ENCODE data around the gene MAFG.

Gene MAFG

DNA sequence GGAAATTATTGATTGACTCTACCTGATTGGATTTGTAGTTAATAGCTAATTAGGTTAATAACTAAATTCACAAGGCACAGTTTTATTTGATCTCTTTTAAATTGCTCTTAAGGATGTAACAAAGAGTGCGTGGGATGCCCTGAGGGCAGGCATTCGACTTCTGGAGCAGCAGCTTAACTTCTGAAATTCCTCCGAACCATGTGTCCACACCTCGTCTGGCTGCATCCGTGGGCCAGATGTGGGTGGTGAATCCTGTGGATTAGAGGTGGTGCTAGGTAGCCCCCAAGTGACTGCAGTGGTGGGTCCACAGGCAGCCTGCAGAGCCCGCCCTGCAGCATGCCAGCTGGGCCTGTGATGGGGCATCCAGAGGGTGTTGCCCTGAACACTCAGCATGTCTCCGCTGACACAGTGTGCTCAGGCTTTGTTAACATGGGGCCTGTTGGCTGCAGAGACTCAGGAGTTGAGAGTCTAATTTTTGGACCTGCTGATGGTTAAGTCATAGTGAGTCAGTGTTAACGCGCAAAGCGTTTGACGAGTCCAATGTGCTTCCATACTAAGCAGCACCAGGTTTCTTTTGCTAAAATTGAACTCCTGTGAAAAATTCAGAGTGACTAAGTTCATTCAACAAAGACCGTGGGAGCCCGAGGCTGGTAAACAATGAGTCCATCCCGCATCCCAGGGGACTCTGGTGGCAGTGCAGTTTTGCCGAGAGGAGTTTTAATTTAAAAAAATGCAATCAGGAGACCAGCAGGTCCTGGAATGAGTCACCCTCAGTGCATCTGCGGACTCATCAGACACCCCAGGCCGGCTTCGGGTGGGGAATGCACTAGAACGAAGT, 29.3 kb downstream of the MAFG start:
- DNase-seq (ENCODE audit: low spot score): no peak

DNA sequence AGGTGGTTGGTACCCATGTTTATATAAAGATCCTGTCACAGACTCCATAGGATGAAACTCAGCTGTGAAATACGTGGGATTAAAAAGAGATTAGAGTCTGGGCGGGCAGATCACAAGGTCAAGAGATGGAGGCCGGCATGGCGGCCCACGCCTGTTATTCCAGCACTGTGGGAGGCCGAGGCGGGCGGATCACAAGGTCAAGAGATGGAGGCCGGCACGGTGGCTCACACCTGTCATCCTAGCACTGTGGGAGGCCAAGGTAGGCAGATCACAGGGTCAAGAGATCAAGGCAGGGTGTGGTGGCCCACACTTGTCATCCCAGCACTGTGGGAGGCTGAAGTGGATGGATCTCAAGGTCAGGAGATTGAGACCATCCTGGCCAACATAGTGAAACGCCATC, 32.1 kb downstream of the MAFG start:
- DNase-seq (ENCODE audit: low spot score): no peak

- DNase-seq (ENCODE audit: low spot score): no peak
Measured at GRCh38 chr17:81891303-81891552, 36.3 kb downstream of the MAFG start.

DNA sequence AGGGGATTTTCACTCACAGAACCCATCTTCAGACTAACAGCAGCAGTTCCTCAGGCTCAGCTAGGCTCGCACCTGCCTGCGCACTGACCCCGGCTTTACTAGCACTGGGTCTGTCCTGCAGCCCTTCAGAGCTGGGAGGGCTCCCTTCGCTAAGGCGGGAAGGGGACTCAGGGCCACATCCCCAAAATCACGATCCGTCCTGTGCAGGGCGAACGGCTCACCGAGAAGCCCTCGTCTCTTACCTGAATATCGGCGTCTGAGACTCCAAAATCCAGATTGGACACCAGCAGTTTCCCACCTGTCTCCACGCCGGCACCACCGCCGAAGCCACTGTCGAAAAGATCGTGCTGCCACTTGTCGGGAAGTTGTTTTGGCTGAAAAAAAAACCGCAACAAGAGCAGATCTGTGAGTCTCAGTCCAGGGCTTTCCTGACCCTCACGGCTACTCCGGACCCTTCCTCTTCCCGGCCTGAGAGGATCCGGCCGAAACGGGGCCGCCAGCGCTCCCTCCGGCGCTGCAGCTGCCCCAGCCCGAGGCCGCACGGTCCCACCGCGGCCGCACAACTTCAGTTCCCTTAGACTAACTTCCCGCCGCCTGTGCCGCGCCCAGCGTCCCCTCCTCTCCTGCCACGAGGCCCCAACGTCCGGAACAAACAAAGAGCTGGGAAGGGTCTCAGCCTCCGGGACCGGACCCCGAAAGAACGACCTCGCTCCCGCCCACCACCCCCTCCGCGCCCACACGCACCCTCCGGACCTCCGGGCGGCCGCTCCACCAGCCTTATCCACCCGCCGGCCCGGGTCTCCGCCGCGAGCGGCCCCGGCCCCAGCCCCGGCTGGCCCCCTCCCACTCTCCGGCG, 36.9 kb downstream of the MAFG start:
- no peak for DNase-seq (ENCODE audit: low spot score)

GRCh38 chr17:81889602-81890001, 37.9 kb downstream of the MAFG start:
- no peak for DNase-seq (ENCODE audit: low spot score)

GRCh38 chr17:81888988-81889595, 38.4 kb downstream of the MAFG start:
- DNase-seq (ENCODE audit: low spot score): no peak

DNA sequence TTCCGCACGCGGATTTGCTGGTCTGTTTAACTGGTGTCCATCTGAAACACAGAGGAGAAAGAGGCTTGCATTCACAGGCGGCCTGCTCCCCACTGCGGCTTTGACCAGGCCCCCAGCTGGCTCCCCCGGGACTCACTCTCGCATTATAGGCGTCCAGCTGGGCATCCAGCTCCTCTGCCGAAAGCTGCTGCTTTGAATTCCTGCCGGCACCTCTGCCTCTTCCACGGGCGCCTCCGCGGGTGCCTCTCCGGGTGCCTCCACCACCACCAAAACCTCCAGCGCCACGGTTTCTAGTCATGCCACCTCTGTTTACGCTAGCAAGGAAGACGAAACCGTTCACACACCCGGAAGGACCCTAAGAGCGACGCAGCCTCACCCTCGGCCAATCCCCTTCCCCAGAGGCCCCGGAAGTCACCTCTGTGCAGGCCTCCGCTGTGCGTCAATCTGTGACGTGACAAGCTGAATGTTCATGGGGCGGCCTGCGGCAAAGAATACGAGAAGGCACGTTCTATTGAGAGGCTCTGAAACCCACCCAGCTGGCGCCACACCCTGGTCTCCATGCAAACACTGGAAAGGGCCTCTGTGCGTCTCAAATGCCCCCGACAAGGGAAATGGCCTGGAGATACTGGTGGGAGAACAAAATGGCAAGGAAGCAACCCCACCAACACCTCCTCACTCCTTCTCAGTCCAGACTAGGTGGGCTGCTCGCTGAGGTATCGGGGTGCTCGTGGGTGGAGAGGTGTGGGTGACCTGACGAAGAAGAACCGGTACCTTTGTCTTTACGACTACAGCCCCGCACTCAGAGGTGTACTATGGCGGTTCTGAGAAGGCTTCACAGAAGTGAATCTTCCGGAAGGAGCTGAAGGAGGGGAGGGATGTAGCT, 39.2 kb downstream of the MAFG start:
- no peak for DNase-seq (ENCODE audit: low spot score)

DNA sequence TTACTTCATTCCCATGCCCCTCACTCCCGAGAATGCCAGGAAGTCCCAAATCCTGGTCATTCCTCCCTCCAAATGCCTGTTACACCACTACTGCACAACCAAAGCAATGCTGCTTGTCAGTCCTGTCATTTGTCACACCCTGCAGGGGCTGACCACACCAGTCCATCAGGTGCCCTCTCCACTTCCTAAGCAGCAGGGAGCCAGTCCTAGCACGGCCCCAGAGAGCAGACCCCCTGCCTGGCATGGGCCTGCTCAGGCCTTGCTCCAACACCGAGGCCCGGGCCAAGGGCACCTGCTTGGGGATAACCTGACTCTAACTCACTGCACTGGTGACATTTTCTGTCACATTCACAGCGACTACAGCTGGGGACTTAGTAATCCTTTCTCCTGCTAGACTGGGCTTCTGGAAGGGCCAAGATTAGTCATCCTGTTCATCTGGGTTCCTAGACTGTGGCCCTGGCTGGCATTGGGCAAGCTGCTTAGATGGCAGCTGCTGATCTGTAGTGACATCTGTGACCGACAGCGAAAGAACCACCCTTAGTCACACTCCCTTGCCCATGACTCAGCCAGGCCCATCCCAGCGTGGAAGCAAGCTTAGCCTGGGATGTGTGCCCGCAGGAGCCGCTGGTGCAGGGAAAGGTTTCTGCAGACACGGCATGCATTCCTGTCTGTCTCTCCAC, 41.5 kb downstream of the MAFG start:
- DNase-seq (ENCODE audit: low spot score): no peak

DNA sequence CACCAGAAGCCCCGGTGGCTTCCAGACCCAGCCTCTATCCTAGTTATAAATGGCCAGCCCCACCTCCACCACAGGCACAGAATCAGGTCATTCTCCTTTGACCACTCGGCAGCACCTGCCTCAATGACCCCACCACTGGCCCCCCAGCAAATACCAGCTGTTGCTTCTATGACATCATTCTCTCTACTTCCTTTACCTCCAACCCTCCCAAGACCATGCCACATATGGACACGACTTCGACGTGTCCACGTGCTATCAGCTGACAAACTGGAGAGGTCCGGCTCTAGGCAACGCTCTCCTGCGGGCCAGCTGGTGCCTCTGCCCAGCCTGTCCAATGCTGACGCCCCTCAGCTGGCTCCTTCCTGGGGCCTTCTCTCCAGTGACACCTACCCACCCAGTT, 42.1 kb downstream of the MAFG start:
- DNase-seq (ENCODE audit: low spot score): no peak

- no peak for DNase-seq (ENCODE audit: low spot score)
Measured at GRCh38 chr17:81884968-81885367, 42.6 kb downstream of the MAFG start.

DNA sequence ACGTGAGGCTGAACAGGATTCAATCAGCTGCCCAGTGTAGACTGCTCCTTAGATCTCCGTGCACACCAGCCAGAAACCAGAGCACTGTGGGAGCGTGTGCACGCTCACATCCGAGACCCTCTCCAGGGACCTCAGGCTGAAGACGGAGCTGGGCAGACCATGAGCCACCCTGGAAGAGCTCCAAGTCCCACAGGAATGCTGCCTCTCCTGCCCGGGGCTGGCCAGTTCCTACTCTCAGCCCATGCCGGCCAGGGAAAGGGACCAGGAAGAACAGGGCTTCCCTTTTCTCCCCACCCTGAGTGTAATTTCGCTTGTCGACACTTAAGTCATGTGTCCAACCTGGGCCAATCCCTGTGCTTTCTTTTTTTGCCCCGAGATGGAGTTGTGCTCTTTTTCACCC, 43.0 kb downstream of the MAFG start:
- DNase-seq (ENCODE audit: low spot score): no peak

GRCh38 chr17:81879121-81879520, 48.4 kb downstream of the MAFG start:
- no peak for DNase-seq (ENCODE audit: low spot score)

DNA sequence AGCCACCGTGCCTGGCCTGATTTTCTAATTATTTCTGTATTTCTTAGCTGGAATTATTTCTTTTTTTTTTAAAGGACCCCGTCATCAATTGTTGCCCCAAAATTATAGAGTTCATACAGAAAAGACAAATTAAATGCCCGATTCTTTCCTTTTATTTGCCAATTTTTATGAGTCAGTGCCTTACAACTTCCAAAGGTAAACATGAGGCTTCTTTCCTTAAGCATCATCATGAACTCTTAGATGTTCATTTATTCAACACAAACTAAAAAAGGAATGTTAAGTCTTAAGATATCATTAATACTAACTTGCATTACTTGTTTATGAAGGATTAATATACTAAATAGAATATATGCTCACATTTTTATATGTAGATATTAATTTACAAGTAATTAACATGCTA, 49.2 kb downstream of the MAFG start:
- DNase-seq (ENCODE audit: low spot score): no peak

- DNase-seq (ENCODE audit: low spot score): no peak
Measured at GRCh38 chr17:81877569-81877968, 50.0 kb downstream of the MAFG start.

- peak; percentile 88 for DNase-seq (ENCODE audit: low spot score)
Measured at GRCh38 chr17:81871387-81872230, 55.9 kb downstream of the MAFG start.

DNA sequence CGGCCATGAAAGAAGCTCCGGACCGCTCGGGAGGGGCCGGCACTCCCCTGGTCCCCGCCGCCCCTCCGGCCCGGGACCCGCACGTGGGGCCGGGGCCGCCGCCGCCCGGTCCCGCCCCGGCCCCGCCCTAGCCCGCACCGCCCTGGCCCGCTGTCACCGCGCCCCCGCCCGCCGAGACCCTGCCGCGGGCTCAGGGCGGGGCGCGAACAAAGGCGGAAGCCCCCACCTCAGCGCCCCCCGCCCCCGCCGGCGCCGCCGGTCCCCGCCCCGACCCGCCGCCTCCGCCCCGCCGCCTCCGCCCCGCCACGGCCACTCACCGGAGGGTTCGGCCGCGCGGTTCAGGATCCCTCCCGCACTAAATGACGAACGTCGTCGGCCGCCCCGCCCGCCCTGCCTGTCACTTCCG, 56.6 kb downstream of the MAFG start, which contains the start of gene ARHGDIA:
ARHGDIA (minus strand) TSS at position 357 of the 406 bp plus-strand sequence. CDS start 1,407 bp downstream, outside the sequence.
- DNase-seq (ENCODE audit: low spot score): no peak

DNA sequence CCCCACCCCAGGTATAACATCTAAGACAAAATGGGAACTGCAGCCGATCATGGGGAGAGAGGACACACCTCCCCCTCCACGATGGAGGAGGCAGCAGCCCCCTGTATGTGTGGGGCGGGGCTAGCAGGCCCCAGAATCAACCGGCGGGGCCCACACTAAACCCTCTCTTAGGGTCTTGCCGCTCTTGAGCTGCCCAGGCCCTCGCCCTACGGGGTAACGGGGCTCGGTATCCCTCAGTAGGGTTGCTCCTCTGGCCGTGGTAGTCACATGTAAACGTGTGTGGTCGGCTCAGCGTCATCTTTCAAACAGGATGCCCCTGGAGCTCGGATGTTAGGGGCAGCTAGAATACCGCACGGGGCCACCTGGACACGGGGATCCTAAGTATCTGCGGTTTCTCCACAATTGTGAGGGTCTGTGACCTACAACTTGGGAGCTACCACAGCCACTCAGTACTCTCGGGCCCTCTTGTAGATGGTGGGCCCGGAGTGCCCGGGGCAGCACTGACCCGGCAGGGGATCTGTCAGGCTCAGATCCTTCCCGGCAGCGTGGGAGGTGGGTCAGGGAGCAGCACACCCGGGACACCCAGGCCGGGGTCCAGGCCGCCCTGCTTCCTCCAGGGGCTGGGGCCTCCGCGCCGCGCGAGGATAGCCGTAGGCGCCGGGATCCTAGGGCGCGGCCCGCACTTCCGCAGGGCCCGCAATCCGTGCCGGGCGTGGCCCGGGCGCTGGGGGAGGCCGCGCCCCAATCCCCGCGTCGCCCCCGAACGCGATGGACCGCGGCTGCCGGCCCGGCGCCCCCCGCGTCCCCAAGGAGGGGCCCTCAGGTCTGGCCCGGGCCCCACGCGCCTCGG, 57.2 kb downstream of the MAFG start:
- DNase-seq (ENCODE audit: low spot score): no peak

- no peak for DNase-seq (ENCODE audit: low spot score)
Measured at GRCh38 chr17:81869221-81870130, 58.1 kb downstream of the MAFG start.

All from putamen (tissue), 1 donor.